22Rv1 (cell line): ENCODE measurements around the gene FGFR3.

ENCODE experiments used
- CTCF ChIP-seq: fragments of 450-650 bp; IDR thresholded peaks from 2 replicates; pipeline ENCODE4 v1.5.1; 2017; ENCODE audit warnings: mild to moderate bottlenecking
- ZFX ChIP-seq: fragments of 450-650 bp; IDR thresholded peaks from 2 replicates; pipeline ENCODE4 v1.6.1; 2017; ENCODE audit warnings: antibody characterized with exemption, borderline replicate concordance

GRCh38 chr4:1746919-1747602, 46.0 kb upstream of the FGFR3 start:
- TF ChIP-seq CTCF (no peak), ZFX (no peak)
